Fibroblast of pulmonary artery (primary cell): ENCODE data around the gene SEC24D.

Experiments
- DNase-seq: peaks from one replicate; pipeline ENCODE4 v3.0.0-alpha.2; 2010; ENCODE audit warnings: low read depth
- H3K4me3 ChIP-seq: replicated peaks from 2 replicates; pipeline ENCODE4 v1.5.1; 2011; ENCODE audit warnings: low read depth, mild to moderate bottlenecking, control low read depth, low read length, moderate library complexity
- TF ChIP-seq, protein P1 (sequence below): IDR thresholded peaks from 2 replicates; pipeline ENCODE4 v1.5.1; 2011; ENCODE audit warnings: mild to moderate bottlenecking, control low read depth, low read length, inconsistent platforms; ENCODE audit errors: missing control alignments

Gene SEC24D

DNA sequence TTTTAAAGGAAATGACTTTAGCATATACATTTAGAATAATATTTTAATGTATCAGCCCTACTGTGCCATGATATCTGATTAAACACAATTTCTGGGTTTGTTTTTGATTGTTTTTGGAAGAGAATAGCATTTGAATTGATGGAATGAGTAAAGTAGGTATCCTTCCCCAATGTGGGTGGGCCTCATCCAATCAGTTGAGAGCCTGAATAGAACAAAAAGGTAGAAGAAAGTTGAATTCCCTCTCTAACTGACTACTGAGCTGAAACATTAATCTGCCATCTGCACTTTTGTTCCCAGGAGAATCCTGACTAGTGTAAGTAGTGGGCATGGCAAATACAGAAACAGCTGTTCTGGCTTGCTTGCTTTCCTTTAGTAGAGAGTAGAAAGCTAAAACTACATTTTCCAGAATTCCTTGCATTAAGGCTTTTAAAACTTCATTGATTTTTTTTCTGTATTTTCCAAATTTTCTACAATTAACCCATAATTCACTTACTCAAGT is 9.7 kb upstream of the SEC24D start:
- DNase-seq = no peak
- no peak overlapping the region for H3K4me3 ChIP-seq
- TF ChIP-seq, protein P1, sequence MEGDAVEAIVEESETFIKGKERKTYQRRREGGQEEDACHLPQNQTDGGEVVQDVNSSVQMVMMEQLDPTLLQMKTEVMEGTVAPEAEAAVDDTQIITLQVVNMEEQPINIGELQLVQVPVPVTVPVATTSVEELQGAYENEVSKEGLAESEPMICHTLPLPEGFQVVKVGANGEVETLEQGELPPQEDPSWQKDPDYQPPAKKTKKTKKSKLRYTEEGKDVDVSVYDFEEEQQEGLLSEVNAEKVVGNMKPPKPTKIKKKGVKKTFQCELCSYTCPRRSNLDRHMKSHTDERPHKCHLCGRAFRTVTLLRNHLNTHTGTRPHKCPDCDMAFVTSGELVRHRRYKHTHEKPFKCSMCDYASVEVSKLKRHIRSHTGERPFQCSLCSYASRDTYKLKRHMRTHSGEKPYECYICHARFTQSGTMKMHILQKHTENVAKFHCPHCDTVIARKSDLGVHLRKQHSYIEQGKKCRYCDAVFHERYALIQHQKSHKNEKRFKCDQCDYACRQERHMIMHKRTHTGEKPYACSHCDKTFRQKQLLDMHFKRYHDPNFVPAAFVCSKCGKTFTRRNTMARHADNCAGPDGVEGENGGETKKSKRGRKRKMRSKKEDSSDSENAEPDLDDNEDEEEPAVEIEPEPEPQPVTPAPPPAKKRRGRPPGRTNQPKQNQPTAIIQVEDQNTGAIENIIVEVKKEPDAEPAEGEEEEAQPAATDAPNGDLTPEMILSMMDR = no peak

DNA sequence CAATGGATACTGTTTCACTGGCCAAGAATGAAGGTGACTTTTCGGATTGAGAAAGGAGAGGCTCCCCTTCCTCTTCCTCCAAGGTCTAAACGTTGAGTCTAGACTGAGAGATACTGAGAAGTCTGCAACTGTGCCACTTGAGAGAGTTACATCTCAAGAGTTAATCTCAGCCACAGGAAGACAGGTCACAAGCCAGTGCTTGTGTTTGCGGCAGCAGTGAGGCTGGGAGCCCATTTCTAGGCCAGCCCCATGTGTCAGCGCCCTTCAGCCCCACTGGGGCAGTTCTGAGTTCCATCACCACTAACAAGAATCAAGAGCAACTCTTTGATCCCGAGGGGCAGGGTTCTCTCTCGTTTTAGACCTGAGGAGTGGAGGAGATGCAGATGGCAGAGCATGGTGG is 7.3 kb upstream of the SEC24D start:
- H3K4me3 ChIP-seq = no peak overlapping the region
- no peak for DNase-seq
- TF ChIP-seq, protein P1 = no peak

DNA sequence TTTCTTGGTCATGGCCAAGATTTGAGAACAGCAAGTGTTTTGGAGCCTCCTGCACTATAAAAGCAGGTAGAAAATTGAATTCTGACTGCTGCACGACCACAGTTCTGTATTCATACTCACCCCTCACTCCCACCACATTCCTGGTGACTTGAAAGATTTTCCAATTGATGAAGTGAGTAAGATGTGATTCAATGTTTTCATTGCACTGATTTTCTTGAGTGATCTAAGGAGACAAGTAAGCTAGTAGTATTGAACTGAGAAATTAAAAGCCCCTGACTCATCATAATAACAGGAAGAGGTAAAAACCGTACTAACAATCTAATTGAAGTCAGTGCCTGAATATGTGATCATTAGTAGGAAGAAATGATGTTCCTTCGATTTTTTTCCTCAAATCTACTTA is 6.1 kb upstream of the SEC24D start:
- no peak overlapping the region for H3K4me3 ChIP-seq
- peak; percentile 17 for DNase-seq
- TF ChIP-seq, protein P1 = no peak

DNA sequence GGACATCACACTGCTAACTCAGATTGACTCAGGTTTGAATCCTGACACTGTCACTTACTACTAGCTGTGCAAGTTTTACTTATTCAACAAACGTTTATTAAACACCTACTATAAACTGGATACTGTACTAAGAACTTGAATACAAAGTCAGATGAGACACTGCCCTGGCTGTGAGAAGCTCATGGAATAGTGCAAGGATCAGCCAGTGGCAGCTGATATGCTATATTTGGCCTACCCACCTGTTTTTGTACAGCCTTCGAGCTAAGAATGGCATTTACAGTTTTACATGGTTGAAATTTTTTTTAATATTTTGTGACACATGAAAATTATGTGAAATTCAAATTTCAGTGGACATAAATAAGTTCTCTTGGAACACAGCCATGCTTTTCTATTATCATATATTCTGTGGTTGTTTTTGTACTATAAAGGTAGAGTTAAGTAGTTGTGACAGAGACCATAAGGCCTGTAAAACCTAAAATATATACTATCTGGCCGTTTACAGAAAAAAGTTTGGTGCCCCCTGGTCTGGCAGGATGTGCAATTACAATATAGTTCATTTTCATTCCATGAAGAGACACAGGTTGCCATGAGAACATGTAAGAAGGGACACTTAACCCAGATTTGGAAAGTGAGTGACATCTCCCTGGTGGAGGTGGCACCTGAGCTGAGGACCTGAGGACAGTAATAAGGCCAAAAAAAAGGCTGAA is 3.4 kb upstream of the SEC24D start:
- TF ChIP-seq, protein P1 = no peak
- no peak overlapping the region for H3K4me3 ChIP-seq
- DNase-seq = no peak

DNA sequence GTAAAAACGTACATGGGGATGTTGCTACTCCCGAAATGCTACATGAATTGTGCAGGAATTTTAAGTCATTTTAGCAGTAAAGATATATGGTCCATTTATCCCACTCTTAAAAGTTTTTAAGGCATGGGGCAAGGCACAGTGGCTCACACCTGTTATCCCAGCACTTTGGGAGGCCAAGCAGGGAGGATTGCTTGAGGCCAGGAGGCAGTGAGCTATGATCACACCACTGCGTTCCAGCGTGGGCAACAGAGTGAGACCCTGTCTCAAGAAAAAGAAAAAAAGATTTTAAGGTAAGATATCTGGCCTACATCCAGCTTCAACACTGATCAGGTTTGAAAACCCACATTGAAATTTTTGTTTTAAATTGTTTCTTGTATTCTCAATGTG is 1.2 kb upstream of the SEC24D start:
- no peak overlapping the region for H3K4me3 ChIP-seq
- DNase-seq = no peak
- TF ChIP-seq, protein P1 = no peak

DNA sequence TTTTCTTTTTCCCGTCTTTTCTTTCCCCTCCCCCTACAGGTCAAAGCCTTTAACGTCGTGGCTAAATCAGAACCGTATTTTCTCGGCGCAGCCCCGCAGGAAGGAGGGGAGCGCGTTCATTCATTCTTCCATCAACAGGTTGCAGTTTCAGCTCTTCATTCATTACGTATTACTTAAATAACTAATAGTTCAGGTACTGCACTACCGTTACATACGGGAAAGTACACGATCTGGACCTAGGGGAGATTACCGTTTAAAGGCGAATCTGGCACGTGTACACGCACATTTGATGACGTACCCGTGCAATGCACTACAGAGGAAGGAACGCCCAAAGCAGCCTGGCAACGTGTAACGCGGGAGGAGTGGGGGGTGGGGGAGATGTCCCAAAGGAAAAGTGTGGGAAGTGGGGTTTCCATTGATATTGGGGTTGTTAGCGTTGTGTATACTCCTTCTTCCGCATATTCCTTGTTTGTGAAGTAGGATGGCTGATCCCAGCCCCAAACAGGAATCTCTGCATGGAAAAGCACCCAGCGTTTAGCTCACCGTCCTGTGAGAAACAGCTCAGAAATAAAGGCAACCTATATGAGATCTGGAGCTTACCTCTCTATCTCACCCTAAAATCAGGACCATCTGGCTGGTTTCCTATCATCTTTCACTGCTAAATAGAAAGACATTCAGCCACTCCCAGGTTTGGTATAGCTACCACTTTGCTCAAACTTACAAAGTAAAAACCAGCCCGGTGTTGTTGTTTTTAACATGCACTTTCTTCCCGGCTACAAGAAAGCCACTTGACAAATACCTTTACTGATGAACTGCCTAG is 585 bp upstream of the SEC24D start:
- H3K4me3 ChIP-seq = peak overlapping the region; percentile 80
- peak; percentile 76 for DNase-seq
- TF ChIP-seq, protein P1 = no peak
